H1 (cell line): ENCODE measurements around the gene HAS3. TPM values are rescaled to one million over a fixed set of nuclear protein-coding genes. Genes with fewer than 3 reads are reported as not detected.

Experiments
- CTCF ChIA-PET: fragments of 300-600 bp; sonication (Branson Sonifier 250); formaldehyde crosslinking; loops from one replicate; lab custom pipeline; 2021; ENCODE audit not compliant: partially characterized antibody; lab: Charles Lee
- POLR2A ChIA-PET: fragments of 300-600 bp; sonication (Branson Sonifier 250); formaldehyde crosslinking; loops from one replicate; lab custom pipeline; 2021; ENCODE audit warnings: inconsistent platforms; ENCODE audit not compliant: partially characterized antibody; lab: Charles Lee
- DNase-seq, 2 experiments: peaks; one replicate each; pipeline versions ENCODE4 v3.0.0 to v3.0.0-alpha.2; 2010 to 2022; ENCODE audit warnings: low spot score in 2 of 2, low read depth in 1 of 2, mixed read lengths in 1 of 2
- FAIRE-seq: peaks from 2 replicates; lab custom pipeline; 2011; peaks lifted over from hg19 to GRCh38; lab: Jason Lieb, UNC
- H2AFZ ChIP-seq: 2 replicates; pipeline ENCODE4 v1.8.1; 2012; ENCODE audit warnings: low read length, inconsistent platforms
- H2AK5ac ChIP-seq: 2 replicates; pipeline ENCODE4 v1.6.1; 2013; ENCODE audit warnings: low read depth, low read length
- H2BK120ac ChIP-seq: replicated peaks from 2 replicates; pipeline ENCODE3; 2013; ENCODE audit warnings: low read depth, low read length, inconsistent platforms
- H2BK12ac ChIP-seq: 2 replicates; pipeline ENCODE4 v1.6.1; 2013; ENCODE audit warnings: low read depth, low read length
- H2BK15ac ChIP-seq: 2 replicates; pipeline ENCODE4 v1.6.1; 2013; ENCODE audit warnings: low read length
- H2BK20ac ChIP-seq: 2 replicates; pipeline ENCODE4 v1.6.1; 2013; ENCODE audit warnings: low read length
- H2BK5ac ChIP-seq: 2 replicates; pipeline ENCODE4 v1.6.1; 2013; ENCODE audit warnings: low read depth, low read length
- H3K14ac ChIP-seq: 2 replicates; pipeline ENCODE4 v1.6.1; 2013; ENCODE audit warnings: inconsistent platforms; ENCODE audit not compliant: insufficient read length
- H3K18ac ChIP-seq: 2 replicates; pipeline ENCODE4 v1.6.1; 2013; ENCODE audit warnings: low read length; ENCODE audit errors: extremely low read depth
- H3K23ac ChIP-seq: 2 replicates; pipeline ENCODE4 v1.6.1; 2013; ENCODE audit warnings: inconsistent platforms; ENCODE audit not compliant: insufficient read length
- H3K23me2 ChIP-seq: 2 replicates; pipeline ENCODE4 v1.6.1; 2013; ENCODE audit warnings: low read depth, low read length
- H3K27ac ChIP-seq: 2 replicates; pipeline ENCODE4 v1.6.1; 2011; ENCODE audit warnings: low read depth, low read length, inconsistent platforms
- H3K27me3 ChIP-seq, 4 experiments: replicated peaks in 1 of 4; 1 replicate in 1 of 4; 2 replicates in 3 of 4; pipeline versions ENCODE4 v1.6.1 to v1.8.1; 2011 to 2013; ENCODE audit warnings: low read length in 3 of 4, mild to moderate bottlenecking in 3 of 4, inconsistent platforms in 2 of 4, mixed read lengths in 2 of 4, moderate library complexity in 1 of 4; ENCODE audit not compliant: control insufficient read depth in 3 of 4, insufficient read depth in 3 of 4; ENCODE audit errors: extremely low read depth in 1 of 4
- H3K36me3 ChIP-seq, 4 experiments: 2 replicates each; pipeline versions ENCODE4 v1.6.1 to v1.8.1; 2011 to 2013; ENCODE audit warnings: mild to moderate bottlenecking in 4 of 4, low read length in 3 of 4, moderate library complexity in 2 of 4, control low read depth in 1 of 4, inconsistent platforms in 1 of 4; ENCODE audit not compliant: insufficient read depth in 4 of 4, control insufficient read depth in 2 of 4
- H3K4ac ChIP-seq: replicated peaks from 2 replicates; pipeline ENCODE3; 2013; ENCODE audit warnings: low read length, low read depth, mixed read lengths, inconsistent platforms; ENCODE audit not compliant: insufficient read length
- H3K4me1 ChIP-seq, 4 experiments: replicated peaks in 1 of 4; 1 replicate in 1 of 4; 2 replicates in 3 of 4; pipeline versions ENCODE4 v1.6.1 to v1.8.1; 2011 to 2013; ENCODE audit warnings: low read length in 3 of 4, inconsistent platforms in 2 of 4, mixed read lengths in 1 of 4; ENCODE audit not compliant: insufficient read depth in 4 of 4, control insufficient read depth in 3 of 4
- H3K4me2 ChIP-seq, 2 experiments: 2 replicates each; pipeline versions ENCODE4 v1.6.1 to v1.8.1; 2011 to 2013; ENCODE audit warnings: low read depth in 2 of 2, low read length in 2 of 2, control low read depth in 1 of 2, inconsistent platforms in 1 of 2, mild to moderate bottlenecking in 1 of 2; ENCODE audit not compliant: insufficient read depth in 1 of 2
- H3K4me3 ChIP-seq, 4 experiments: fragments of 200-600, 300-600 bp in 1 of 4; sonication (generic), shearing (Covaris generic), sonication (Bioruptor Twin) in 1 of 4; 2 replicates each; pipeline versions ENCODE4 v1.5.1 to v1.8.1; 2011 to 2016; ENCODE audit warnings: low read length in 4 of 4, low read depth in 3 of 4, control low read depth in 2 of 4, inconsistent platforms in 2 of 4, mild to moderate bottlenecking in 2 of 4, mixed read lengths in 1 of 4, moderate library complexity in 1 of 4; ENCODE audit not compliant: insufficient read depth in 2 of 4; ENCODE audit errors: extremely low read depth in 1 of 4
- H3K56ac ChIP-seq: replicated peaks from 2 replicates; pipeline ENCODE3; 2013; ENCODE audit warnings: low read depth, mild to moderate bottlenecking, mixed read lengths, low read length, inconsistent platforms; ENCODE audit not compliant: insufficient read length
- H3K79me1 ChIP-seq: 2 replicates; pipeline ENCODE4 v1.6.1; 2013; ENCODE audit warnings: low read depth, low read length, control low read depth
- H3K79me2 ChIP-seq, 2 experiments: 2 replicates each; pipeline versions ENCODE4 v1.6.1 to v1.8.1; 2012 to 2013; ENCODE audit warnings: low read length in 2 of 2, mild to moderate bottlenecking in 2 of 2, inconsistent platforms in 1 of 2; ENCODE audit not compliant: insufficient read depth in 2 of 2, control insufficient read depth in 1 of 2
- H3K9ac ChIP-seq, 4 experiments: replicated peaks in 1 of 4; 1 replicate in 1 of 4; 2 replicates in 3 of 4; pipeline versions ENCODE4 v1.6.1 to v1.8.1; 2011 to 2013; ENCODE audit warnings: low read depth in 3 of 4, low read length in 3 of 4, control low read depth in 2 of 4, mild to moderate bottlenecking in 2 of 4, moderate library complexity in 2 of 4, inconsistent platforms in 1 of 4; ENCODE audit errors: extremely low read depth in 1 of 4
- H3K9me3 ChIP-seq, 2 experiments: 2 replicates each; pipeline versions ENCODE4 v1.6.1 to v1.8.1; 2012 to 2013; ENCODE audit warnings: mild to moderate bottlenecking in 2 of 2, moderate library complexity in 2 of 2, control low read depth in 1 of 2, inconsistent platforms in 1 of 2, low read depth in 1 of 2, low read length in 1 of 2, mixed read lengths in 1 of 2; ENCODE audit not compliant: insufficient read depth in 2 of 2
- H4K20me1 ChIP-seq, 2 experiments: replicated peaks in 1 of 2; 2 replicates each; pipeline versions ENCODE3 to v1.8.1; 2011 to 2013; ENCODE audit warnings: inconsistent platforms in 2 of 2, low read length in 2 of 2, mild to moderate bottlenecking in 1 of 2; ENCODE audit not compliant: insufficient read depth in 2 of 2, control insufficient read depth in 1 of 2
- H4K5ac ChIP-seq: 2 replicates; pipeline ENCODE4 v1.6.1; 2013; ENCODE audit warnings: low read length, low read depth, mixed read lengths, inconsistent platforms; ENCODE audit not compliant: insufficient read length
- H4K8ac ChIP-seq: 2 replicates; pipeline ENCODE4 v1.8.0; 2013; ENCODE audit warnings: mild to moderate bottlenecking, moderate library complexity, low read length, inconsistent platforms; ENCODE audit not compliant: insufficient read depth; ENCODE audit errors: extremely low read depth
- H4K91ac ChIP-seq: replicated peaks from 2 replicates; pipeline ENCODE3; 2013; ENCODE audit warnings: low read length, mixed read lengths, inconsistent platforms; ENCODE audit not compliant: insufficient read length
- ASH2L ChIP-seq: fragments of 200-600, 300-600 bp; sonication (generic); IDR thresholded peaks from one replicate; pipeline ENCODE4 v1.7.1; 2017; ENCODE audit warnings: low read length
- CHD1 ChIP-seq: IDR thresholded peaks from 2 replicates; pipeline ENCODE4 v1.6.1; 2012; ENCODE audit warnings: low read depth, low read length, improper control_type of control experiment
- CREB1 ChIP-seq: IDR thresholded peaks from 2 replicates; pipeline ENCODE4 v1.6.1; 2012; ENCODE audit warnings: inconsistent platforms
- JUND ChIP-seq: IDR thresholded peaks from 2 replicates; pipeline ENCODE4 v1.6.1; 2011; ENCODE audit warnings: mild to moderate bottlenecking, improper control_type of control experiment, low read length
- TAF7 ChIP-seq: optimal IDR thresholded peaks from 2 replicates; pipeline ENCODE3; 2011; ENCODE audit warnings: low read depth, mild to moderate bottlenecking, inconsistent platforms, low read length, moderate library complexity, borderline replicate concordance
- TEAD4 ChIP-seq: IDR thresholded peaks from 2 replicates; pipeline ENCODE4 v1.6.1; 2012; ENCODE audit warnings: low read depth, low read length, inconsistent platforms, mixed read lengths
- WGBS, 2 experiments: shearing (Covaris generic) in 1 of 2; methylation state at CpG; one replicate each; pipeline versions ENCODE4 v1.1.6 to v1.1.7; 2013 to 2015; ENCODE audit warnings: low lambda C conversion rate in 2 of 2, mixed read lengths in 2 of 2, inconsistent platforms in 1 of 2, low coverage in 1 of 2, missing lambda C conversion rate in 1 of 2; ENCODE audit not compliant: insufficient replicate concordance in 2 of 2, insufficient coverage in 1 of 2, insufficient read length in 1 of 2; ENCODE audit errors: extremely low coverage in 1 of 2, missing lambda C conversion rate in 1 of 2; 5-methylcytosine and 5-hydroxymethylcytosine counted together
- polyA plus RNA-seq, 7 experiments: library from polyadenylated mRNA; depleted of rRNA in 3 of 7; stranded (reverse) in 5 of 7; unstranded in 2 of 7; fragments of >200 nt in 5 of 7; fragments of 200-250 nt in 2 of 7; gene quantifications; 1 replicate in 5 of 7; 2 replicates in 1 of 7; 4 replicates in 1 of 7; pipeline versions ENCODE4 v1.2.1 to v1.2.3, GENCODE V29; 2011 to 2013; ENCODE audit warnings: missing spikeins in 2 of 7, mixed read lengths in 2 of 7
- total RNA-seq: library from RNA; stranded (reverse); fragmentation: NEBNext Ultra II Directional; extraction: Animal tissue kit (Norgen Biotek cat#: 25700); gene quantifications from 2 replicates; pipeline ENCODE4 v1.2.1, GENCODE V29; 2021

The HAS3 gene
- total and polyA plus RNA-seq, 2 of the 8 experiments (the other 6 are each of a cell fraction or from before 2014, with no cell fraction given) = 32.1 to 69.6 TPM

GRCh38 chr16:69073181-69073702, 32.2 kb upstream of the HAS3 start:
- H4K8ac ChIP-seq = no peak overlapping the region
- peak overlapping the region; percentile 78 for H4K5ac ChIP-seq
- FAIRE-seq (no peak), DNase-seq (no peak)
- no peaks in the 10 kb centered on the region for H3K79me2 ChIP-seq
- H3K79me1 ChIP-seq = no peaks in the 10 kb centered on the region
- H4K20me1 ChIP-seq = no peaks in the 10 kb centered on the region
- peak overlapping the region; percentile 79; the same call in 1 of the 2 replicates for H2BK5ac ChIP-seq
- H3K23me2 ChIP-seq = peaks cover 3% of the 10 kb centered on the region; the same call in 1 of the 2 replicates
- H3K18ac ChIP-seq = peak overlapping the region; percentile 33; the same call in 1 of the 2 replicates
- no peaks in the 10 kb centered on the region for H3K27me3 ChIP-seq
- H3K36me3 ChIP-seq = no peaks in the 10 kb centered on the region
- no peak for TF ChIP-seq TAF7
- TF ChIP-seq CHD1 = no peak
- TF ChIP-seq JUND = no peak
- no peak for TF ChIP-seq CREB1
- TF ChIP-seq TEAD4 = no peak
- TF ChIP-seq ASH2L = no peak
- ChIA-PET POLR2A (interaction anchor here (1.1 to 2.3 kb wide), 12 partner anchors 11 to 85 kb away, joined by 4 to 25 read pairs (median 8); partner anchors contain the start of gene HAS3), CTCF (interaction anchor here (0.9 to 3.5 kb wide), 11 partner anchors 11 to 177 kb away, joined by 3 to 9 read pairs (median 6); no protein-coding TSS in a partner anchor)
- H2BK15ac ChIP-seq = no peak overlapping the region
- peak overlapping the region; percentile 82 for H3K4ac ChIP-seq
- 0 out of 8 replicates have a peak overlapping the region, but pooled peaks of 1 of the 4 experiments have one; percentile 23 for H3K4me3 ChIP-seq
- H3K27ac ChIP-seq = no peak overlapping the region
- peak overlapping the region in 1 of 2 experiments; percentile 72; a peak in 3 of 4 replicates for H3K4me2 ChIP-seq
- 68% methylated on average over 10 of the region's 10 CpGs; no CpG with 5 or more reads in 1 of the 2 experiments for WGBS, 2 experiments
- H3K14ac ChIP-seq = no peak overlapping the region
- peak overlapping the region; percentile 62 for H2BK120ac ChIP-seq
- H2AFZ ChIP-seq = no peak overlapping the region
- peak overlapping the region; percentile 57; the same call in 1 of the 2 replicates for H2AK5ac ChIP-seq
- peak overlapping the region; percentile 52 for H2BK12ac ChIP-seq
- peaks cover 6 to 29% (median 26%) of the 10 kb centered on the region in 4 experiments for H3K4me1 ChIP-seq
- peak overlapping the region; percentile 2; the same call in 1 of the 2 replicates for H2BK20ac ChIP-seq
- H3K23ac ChIP-seq = no peak overlapping the region
- no peaks in the 10 kb centered on the region for H3K9me3 ChIP-seq
- no peak overlapping the region for H3K9ac ChIP-seq
- peak overlapping the region; percentile 96 for H4K91ac ChIP-seq
- H3K56ac ChIP-seq = peak overlapping the region; percentile 5
